ENCODE data around the gene SETD1B. TPM values are rescaled to one million over a fixed set of nuclear protein-coding genes. Genes with fewer than 3 reads are reported as not detected.

Gene SETD1B
- total RNA-seq, 1 donor = 5.8 TPM

- TF ChIP-seq, protein P1, sequence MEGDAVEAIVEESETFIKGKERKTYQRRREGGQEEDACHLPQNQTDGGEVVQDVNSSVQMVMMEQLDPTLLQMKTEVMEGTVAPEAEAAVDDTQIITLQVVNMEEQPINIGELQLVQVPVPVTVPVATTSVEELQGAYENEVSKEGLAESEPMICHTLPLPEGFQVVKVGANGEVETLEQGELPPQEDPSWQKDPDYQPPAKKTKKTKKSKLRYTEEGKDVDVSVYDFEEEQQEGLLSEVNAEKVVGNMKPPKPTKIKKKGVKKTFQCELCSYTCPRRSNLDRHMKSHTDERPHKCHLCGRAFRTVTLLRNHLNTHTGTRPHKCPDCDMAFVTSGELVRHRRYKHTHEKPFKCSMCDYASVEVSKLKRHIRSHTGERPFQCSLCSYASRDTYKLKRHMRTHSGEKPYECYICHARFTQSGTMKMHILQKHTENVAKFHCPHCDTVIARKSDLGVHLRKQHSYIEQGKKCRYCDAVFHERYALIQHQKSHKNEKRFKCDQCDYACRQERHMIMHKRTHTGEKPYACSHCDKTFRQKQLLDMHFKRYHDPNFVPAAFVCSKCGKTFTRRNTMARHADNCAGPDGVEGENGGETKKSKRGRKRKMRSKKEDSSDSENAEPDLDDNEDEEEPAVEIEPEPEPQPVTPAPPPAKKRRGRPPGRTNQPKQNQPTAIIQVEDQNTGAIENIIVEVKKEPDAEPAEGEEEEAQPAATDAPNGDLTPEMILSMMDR (IDR thresholded peaks at IDR 0.05; ENCODE audit: extremely low read depth, low read depth, low read length) = peak; percentile 82
- no peak overlapping the region for H3K27ac ChIP-seq (ENCODE audit: low read depth, low read length)
- H3K9me3 ChIP-seq (ENCODE audit: low read depth, low read length) = no peaks in the 10 kb centered on the region
- peaks cover under 1% of the 10 kb centered on the region for H4K20me1 ChIP-seq (ENCODE audit: insufficient read depth, low read length)
- H3K79me2 ChIP-seq (ENCODE audit: insufficient read depth, low read length) = no peaks in the 10 kb centered on the region
- H3K4me3 ChIP-seq (ENCODE audit: insufficient read depth, low read length) = no peak overlapping the region
- peak; percentile 97 for DNase-seq (ENCODE audit: insufficient read length, low spot score, missing footprints)
- H3K4me2 ChIP-seq (ENCODE audit: insufficient read depth, low read length) = no peak overlapping the region
- peaks cover 3% of the 10 kb centered on the region for H3K36me3 ChIP-seq (ENCODE audit: insufficient read depth, low read length)
- peaks cover 5% of the 10 kb centered on the region for H3K4me1 ChIP-seq (ENCODE audit: insufficient read depth, low read length)
- H3K27me3 ChIP-seq (ENCODE audit: insufficient read depth, low read length) = no peaks in the 10 kb centered on the region
- H2AFZ ChIP-seq (ENCODE audit: low read length) = no peak overlapping the region
These were observed 27.4 kb upstream of the SETD1B start for GRCh38 chr12:121776190-121777098.

- H3K4me3 ChIP-seq (ENCODE audit: insufficient read depth, low read length) = no peak overlapping the region
- TF ChIP-seq, protein P1 (IDR thresholded peaks at IDR 0.05; ENCODE audit: extremely low read depth, low read depth, low read length) = no peak
- H3K27ac ChIP-seq (ENCODE audit: low read depth, low read length) = no peak overlapping the region
- H4K20me1 ChIP-seq (ENCODE audit: insufficient read depth, low read length) = peaks cover 10% of the 10 kb centered on the region
- peaks cover 3% of the 10 kb centered on the region for H3K36me3 ChIP-seq (ENCODE audit: insufficient read depth, low read length)
- no peaks in the 10 kb centered on the region for H3K27me3 ChIP-seq (ENCODE audit: insufficient read depth, low read length)
- DNase-seq (ENCODE audit: insufficient read length, low spot score, missing footprints) = peak; percentile 9
- no peak overlapping the region for H3K4me2 ChIP-seq (ENCODE audit: insufficient read depth, low read length)
- H3K4me1 ChIP-seq (ENCODE audit: insufficient read depth, low read length) = peaks cover 15% of the 10 kb centered on the region
- no peak overlapping the region for H2AFZ ChIP-seq (ENCODE audit: low read length)
- H3K79me2 ChIP-seq (ENCODE audit: insufficient read depth, low read length) = no peaks in the 10 kb centered on the region
- no peaks in the 10 kb centered on the region for H3K9me3 ChIP-seq (ENCODE audit: low read depth, low read length)
These were observed 25.0 kb upstream of the SETD1B start for GRCh38 chr12:121778567-121779421.

DNA sequence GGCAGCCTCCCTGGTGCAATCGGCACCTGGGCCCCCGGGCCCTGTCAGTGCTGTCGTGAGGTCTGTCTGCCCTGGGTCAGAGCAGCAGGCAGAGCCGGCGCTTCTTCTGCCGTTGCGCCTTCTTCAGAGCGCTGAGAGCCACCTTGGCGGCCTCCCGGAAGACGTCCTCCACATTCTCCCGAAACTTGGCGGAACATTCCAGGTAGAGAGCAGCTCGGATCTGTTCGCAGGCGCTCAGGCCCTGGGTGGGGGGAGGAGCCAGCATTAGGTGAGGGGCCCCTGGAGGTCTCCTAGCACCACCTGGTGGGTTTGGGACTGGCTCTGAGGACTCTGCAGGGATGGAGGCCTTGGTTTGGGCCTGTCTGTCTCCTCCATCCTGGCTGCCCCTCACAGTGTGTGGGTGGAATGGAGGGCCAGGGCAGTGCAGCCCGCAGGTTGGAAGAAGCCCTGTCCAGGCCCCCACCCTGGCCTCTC lies 24.4 kb upstream of the SETD1B start:
- peaks cover 3% of the 10 kb centered on the region for H3K36me3 ChIP-seq (ENCODE audit: insufficient read depth, low read length)
- no peaks in the 10 kb centered on the region for H3K9me3 ChIP-seq (ENCODE audit: low read depth, low read length)
- no peaks in the 10 kb centered on the region for H3K27me3 ChIP-seq (ENCODE audit: insufficient read depth, low read length)
- no peak overlapping the region for H3K4me3 ChIP-seq (ENCODE audit: insufficient read depth, low read length)
- peaks cover 10% of the 10 kb centered on the region for H4K20me1 ChIP-seq (ENCODE audit: insufficient read depth, low read length)
- TF ChIP-seq, protein P1 (IDR thresholded peaks at IDR 0.05; ENCODE audit: extremely low read depth, low read depth, low read length) = no peak
- H3K4me2 ChIP-seq (ENCODE audit: insufficient read depth, low read length) = no peak overlapping the region
- H3K27ac ChIP-seq (ENCODE audit: low read depth, low read length) = no peak overlapping the region
- no peaks in the 10 kb centered on the region for H3K79me2 ChIP-seq (ENCODE audit: insufficient read depth, low read length)
- H2AFZ ChIP-seq (ENCODE audit: low read length) = no peak overlapping the region
- DNase-seq (ENCODE audit: insufficient read length, low spot score, missing footprints) = peak; percentile 68
- H3K4me1 ChIP-seq (ENCODE audit: insufficient read depth, low read length) = peaks cover 22% of the 10 kb centered on the region
